Mammary epithelial cell (primary cell): ENCODE results near the gene CPEB3.
"Not testable (repeated sequence)": the region's sequence is repeated elsewhere in the genome, so short reads cannot be mapped to it uniquely, and the experiment has no call there.

ENCODE experiments used
- EZH2 ChIP-seq: IDR thresholded peaks from 2 replicates; pipeline ENCODE4 v1.6.1; 2012; ENCODE audit warnings: low read length, inconsistent platforms, borderline replicate concordance
- TF ChIP-seq, protein P1 (sequence below), 2 donors: IDR thresholded peaks in 1 of 2; conservative IDR thresholded peaks in 1 of 2; 2 replicates each; pipeline ENCODE4 v1.5.1; 2011 to 2012; ENCODE audit warnings: inconsistent platforms in 2 of 2, low read length in 2 of 2, mild to moderate bottlenecking in 2 of 2, control low read depth in 1 of 2, low read depth in 1 of 2; ENCODE audit not compliant: insufficient read depth in 1 of 2; ENCODE audit errors: extremely low read depth in 1 of 2

- TF ChIP-seq, protein P1, sequence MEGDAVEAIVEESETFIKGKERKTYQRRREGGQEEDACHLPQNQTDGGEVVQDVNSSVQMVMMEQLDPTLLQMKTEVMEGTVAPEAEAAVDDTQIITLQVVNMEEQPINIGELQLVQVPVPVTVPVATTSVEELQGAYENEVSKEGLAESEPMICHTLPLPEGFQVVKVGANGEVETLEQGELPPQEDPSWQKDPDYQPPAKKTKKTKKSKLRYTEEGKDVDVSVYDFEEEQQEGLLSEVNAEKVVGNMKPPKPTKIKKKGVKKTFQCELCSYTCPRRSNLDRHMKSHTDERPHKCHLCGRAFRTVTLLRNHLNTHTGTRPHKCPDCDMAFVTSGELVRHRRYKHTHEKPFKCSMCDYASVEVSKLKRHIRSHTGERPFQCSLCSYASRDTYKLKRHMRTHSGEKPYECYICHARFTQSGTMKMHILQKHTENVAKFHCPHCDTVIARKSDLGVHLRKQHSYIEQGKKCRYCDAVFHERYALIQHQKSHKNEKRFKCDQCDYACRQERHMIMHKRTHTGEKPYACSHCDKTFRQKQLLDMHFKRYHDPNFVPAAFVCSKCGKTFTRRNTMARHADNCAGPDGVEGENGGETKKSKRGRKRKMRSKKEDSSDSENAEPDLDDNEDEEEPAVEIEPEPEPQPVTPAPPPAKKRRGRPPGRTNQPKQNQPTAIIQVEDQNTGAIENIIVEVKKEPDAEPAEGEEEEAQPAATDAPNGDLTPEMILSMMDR (conservative IDR thresholded peaks at IDR 0.05 in 1 of 2, IDR thresholded peaks at IDR 0.05 in 1 of 2; ENCODE audit: extremely low read depth in 1 of 2, insufficient read depth in 1 of 2, low read depth in 1 of 2, low read length in 2 of 2), result not testable (repeated sequence)
- not testable (repeated sequence) for TF ChIP-seq EZH2
Observed at GRCh38 chr10:92215222-92215621, 75.7 kb downstream of the CPEB3 start.
